ENCODE results near the gene IFRD2.

DNA sequence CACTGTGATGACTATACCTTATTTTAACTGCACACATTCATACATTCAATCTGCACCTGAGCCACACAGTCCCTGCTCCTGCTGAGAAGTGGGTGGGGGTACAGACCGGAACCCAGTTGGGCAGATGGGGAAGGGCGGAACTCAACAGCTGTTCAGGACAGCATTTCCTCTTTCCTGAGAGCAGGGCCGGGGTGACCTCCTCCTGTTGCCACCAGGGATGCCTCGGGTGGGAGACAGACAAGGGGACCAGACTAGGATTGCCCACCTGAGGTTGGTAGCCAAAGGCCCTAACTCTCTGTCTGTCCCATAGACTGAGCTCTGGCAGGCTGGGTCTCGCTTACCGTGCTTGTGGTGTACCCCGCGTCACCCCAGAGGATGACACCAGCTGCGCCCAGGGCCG lies 26.4 kb upstream of the IFRD2 start:
- TF ChIP-seq, protein P1, sequence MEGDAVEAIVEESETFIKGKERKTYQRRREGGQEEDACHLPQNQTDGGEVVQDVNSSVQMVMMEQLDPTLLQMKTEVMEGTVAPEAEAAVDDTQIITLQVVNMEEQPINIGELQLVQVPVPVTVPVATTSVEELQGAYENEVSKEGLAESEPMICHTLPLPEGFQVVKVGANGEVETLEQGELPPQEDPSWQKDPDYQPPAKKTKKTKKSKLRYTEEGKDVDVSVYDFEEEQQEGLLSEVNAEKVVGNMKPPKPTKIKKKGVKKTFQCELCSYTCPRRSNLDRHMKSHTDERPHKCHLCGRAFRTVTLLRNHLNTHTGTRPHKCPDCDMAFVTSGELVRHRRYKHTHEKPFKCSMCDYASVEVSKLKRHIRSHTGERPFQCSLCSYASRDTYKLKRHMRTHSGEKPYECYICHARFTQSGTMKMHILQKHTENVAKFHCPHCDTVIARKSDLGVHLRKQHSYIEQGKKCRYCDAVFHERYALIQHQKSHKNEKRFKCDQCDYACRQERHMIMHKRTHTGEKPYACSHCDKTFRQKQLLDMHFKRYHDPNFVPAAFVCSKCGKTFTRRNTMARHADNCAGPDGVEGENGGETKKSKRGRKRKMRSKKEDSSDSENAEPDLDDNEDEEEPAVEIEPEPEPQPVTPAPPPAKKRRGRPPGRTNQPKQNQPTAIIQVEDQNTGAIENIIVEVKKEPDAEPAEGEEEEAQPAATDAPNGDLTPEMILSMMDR (conservative IDR thresholded peaks at IDR 0.05 in 1 of 2, IDR thresholded peaks at IDR 0.05 in 1 of 2; ENCODE audit: low read depth in 1 of 2, low read length in 2 of 2), result no peak
- TF ChIP-seq EZH2 (IDR thresholded peaks at IDR 0.05; ENCODE audit: low read length, missing control alignments), result no peak
